Esophagus squamous epithelium (tissue), 4 donors: ENCODE data around the gene CTR9.

Experiments
- POLR2A ChIP-seq, 4 donors: fragments of 450-650 bp; IDR thresholded peaks; one replicate each; pipeline ENCODE4 v1.6.1; 2017; ENCODE audit warnings: antibody characterized with exemption in 4 of 4, mild to moderate bottlenecking in 4 of 4, moderate library complexity in 3 of 4
- TF ChIP-seq, protein P1 (sequence below), 6 experiments: fragments of 450-650 bp in 4 of 6; fragments of 200-600 bp in 2 of 6; sonication (generic) in 2 of 6; IDR thresholded peaks; one replicate each; pipeline ENCODE4 v1.5.1; 2016 to 2019; ENCODE audit warnings: antibody characterized with exemption in 6 of 6, mild to moderate bottlenecking in 4 of 6, moderate library complexity in 4 of 6

GRCh38 chr11:10742460-10743208, 8.4 kb upstream of the CTR9 start:
- TF ChIP-seq, protein P1, sequence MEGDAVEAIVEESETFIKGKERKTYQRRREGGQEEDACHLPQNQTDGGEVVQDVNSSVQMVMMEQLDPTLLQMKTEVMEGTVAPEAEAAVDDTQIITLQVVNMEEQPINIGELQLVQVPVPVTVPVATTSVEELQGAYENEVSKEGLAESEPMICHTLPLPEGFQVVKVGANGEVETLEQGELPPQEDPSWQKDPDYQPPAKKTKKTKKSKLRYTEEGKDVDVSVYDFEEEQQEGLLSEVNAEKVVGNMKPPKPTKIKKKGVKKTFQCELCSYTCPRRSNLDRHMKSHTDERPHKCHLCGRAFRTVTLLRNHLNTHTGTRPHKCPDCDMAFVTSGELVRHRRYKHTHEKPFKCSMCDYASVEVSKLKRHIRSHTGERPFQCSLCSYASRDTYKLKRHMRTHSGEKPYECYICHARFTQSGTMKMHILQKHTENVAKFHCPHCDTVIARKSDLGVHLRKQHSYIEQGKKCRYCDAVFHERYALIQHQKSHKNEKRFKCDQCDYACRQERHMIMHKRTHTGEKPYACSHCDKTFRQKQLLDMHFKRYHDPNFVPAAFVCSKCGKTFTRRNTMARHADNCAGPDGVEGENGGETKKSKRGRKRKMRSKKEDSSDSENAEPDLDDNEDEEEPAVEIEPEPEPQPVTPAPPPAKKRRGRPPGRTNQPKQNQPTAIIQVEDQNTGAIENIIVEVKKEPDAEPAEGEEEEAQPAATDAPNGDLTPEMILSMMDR (IDR thresholded peaks at IDR 0.05) = no peak
- no peak for TF ChIP-seq POLR2A (IDR thresholded peaks at IDR 0.05)
